WERI-Rb-1 (cell line): Measurements from ENCODE around the gene DNAJC1.

Experiments used
- DNase-seq: peaks from one replicate; pipeline ENCODE4 v3.0.0-alpha.2; 2020
- H3K27ac ChIP-seq: fragments of 250-450 bp; sonication (Bioruptor Pico); 2 replicates; pipeline ENCODE4 v1.5.1; 2020; ENCODE audit warnings: mild to moderate bottlenecking, moderate library complexity
- H3K27me3 ChIP-seq: fragments of 250-450 bp; sonication (Bioruptor Pico); 2 replicates; pipeline ENCODE4 v1.5.1; 2021; ENCODE audit warnings: mild to moderate bottlenecking, low read depth, moderate library complexity; ENCODE audit not compliant: insufficient read depth, severe bottlenecking
- H3K36me3 ChIP-seq: fragments of 250-450 bp; sonication (Bioruptor Pico); 2 replicates; pipeline ENCODE4 v1.5.1; 2020; ENCODE audit warnings: mild to moderate bottlenecking, moderate library complexity
- H3K4me3 ChIP-seq: 2 replicates; pipeline ENCODE4 v1.5.1; 2011; ENCODE audit warnings: low read depth, mild to moderate bottlenecking, control low read depth, low read length
- H3K9me3 ChIP-seq: fragments of 250-450 bp; sonication (Bioruptor Pico); 2 replicates; pipeline ENCODE4 v1.5.1; 2021; ENCODE audit warnings: mild to moderate bottlenecking, moderate library complexity; ENCODE audit not compliant: severe bottlenecking
- CTCF ChIP-seq: IDR thresholded peaks from 2 replicates; pipeline ENCODE4 v1.5.1; 2011; ENCODE audit warnings: low read depth, mild to moderate bottlenecking, control low read depth, inconsistent platforms, low read length

DNAJC1 gene

DNA sequence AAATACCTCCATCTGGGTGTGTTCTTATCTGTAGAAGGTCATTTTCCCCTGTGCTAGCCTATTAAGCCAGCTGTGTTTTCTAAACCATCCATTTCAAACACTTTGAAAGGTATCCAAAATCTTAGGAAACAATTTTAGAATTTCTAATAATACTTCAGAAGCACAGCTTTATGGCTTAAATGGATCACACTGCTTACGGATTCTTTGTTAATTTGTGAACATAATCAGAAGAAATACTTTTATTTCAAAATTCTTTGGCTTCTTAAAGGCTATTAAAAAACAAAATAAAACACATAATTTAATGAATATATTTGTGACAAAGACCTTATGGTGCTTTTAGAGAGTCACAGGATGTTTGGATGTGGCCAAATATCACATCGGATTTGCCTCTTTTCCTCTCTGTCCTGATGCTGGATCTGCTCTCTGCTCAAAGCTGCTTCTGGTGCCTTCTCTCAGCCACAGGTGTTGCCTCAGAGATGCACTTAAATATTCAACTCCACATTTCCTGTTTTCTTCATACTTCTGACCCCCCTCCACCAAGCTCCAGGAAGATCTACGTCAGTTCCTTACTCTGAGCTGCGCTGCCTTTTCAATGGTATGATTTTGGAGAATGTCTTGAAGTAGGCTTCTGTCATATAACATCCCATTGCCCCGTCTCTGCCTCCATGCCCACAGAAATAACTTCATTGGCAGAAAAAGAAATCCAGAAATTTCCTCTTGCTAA lies 238.9 kb downstream of the DNAJC1 start:
- no peak for DNase-seq
- Histone ChIP-seq H3K27me3 (no peaks in the 10 kb centered on the region), H3K9me3 (no peaks in the 10 kb centered on the region), H3K4me3 (no peak overlapping the region), H3K36me3 (no peaks in the 10 kb centered on the region), H3K27ac (no peak overlapping the region)
- no peak for TF ChIP-seq CTCF

DNA sequence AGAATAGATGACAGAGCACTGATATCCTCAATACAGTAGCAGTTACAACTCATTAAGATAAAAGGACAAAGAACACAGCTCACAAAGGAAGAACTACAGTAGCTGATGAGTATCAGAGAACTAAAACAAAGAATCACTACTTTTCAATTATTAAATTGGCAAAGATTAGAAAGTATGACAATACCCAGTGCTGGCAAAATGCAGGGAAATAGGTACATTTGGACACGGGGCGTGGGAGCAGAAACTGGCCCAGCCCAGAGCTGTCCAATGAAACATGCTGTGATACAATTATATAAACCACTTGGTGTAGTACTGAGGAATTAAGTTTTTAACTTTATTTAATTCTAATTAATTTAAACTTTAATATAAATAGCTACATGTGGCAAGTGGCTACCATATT lies 243.2 kb downstream of the DNAJC1 start:
- no peak overlapping the region for H3K27ac ChIP-seq
- no peak overlapping the region for H3K4me3 ChIP-seq
- H3K36me3 ChIP-seq, result no peaks in the 10 kb centered on the region
- no peak for DNase-seq
- no peaks in the 10 kb centered on the region for H3K9me3 ChIP-seq
- no peaks in the 10 kb centered on the region for H3K27me3 ChIP-seq
- TF ChIP-seq CTCF, result no peak

- H3K27ac ChIP-seq, result no peak overlapping the region
- H3K27me3 ChIP-seq, result no peaks in the 10 kb centered on the region
- no peak for DNase-seq
- H3K36me3 ChIP-seq, result no peaks in the 10 kb centered on the region
- no peak overlapping the region for H3K4me3 ChIP-seq
- no peaks in the 10 kb centered on the region for H3K9me3 ChIP-seq
- TF ChIP-seq CTCF, result no peak
These were observed 244.3 kb downstream of the DNAJC1 start for GRCh38 chr10:21759232-21759631.

DNA sequence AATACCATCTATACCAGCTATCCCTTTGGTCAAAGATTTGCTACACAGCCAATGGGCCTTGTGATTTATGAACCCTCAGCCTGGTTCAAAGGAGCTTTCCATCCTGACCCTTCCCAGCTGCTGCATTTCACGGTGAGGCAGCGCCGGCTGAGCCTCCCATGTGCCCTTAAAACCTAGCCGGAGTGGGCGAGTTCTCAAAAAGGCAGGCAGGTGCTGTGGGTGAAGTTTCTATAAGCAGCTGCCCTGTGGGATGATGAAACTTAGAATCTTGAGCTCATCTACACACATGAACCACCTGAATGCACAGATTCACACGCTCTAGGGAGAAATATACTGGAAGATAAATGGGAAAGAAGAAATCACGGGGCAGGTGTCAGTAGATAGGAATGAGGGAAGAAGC lies 244.8 kb downstream of the DNAJC1 start:
- Histone ChIP-seq H3K27me3 (no peaks in the 10 kb centered on the region), H3K4me3 (no peak overlapping the region), H3K9me3 (no peaks in the 10 kb centered on the region), H3K27ac (no peak overlapping the region), H3K36me3 (no peaks in the 10 kb centered on the region)
- TF ChIP-seq CTCF, result no peak
- no peak for DNase-seq

- TF ChIP-seq CTCF, result no peak
- DNase-seq, result no peak
- no peaks in the 10 kb centered on the region for H3K27me3 ChIP-seq
- no peak overlapping the region for H3K4me3 ChIP-seq
- no peak overlapping the region for H3K27ac ChIP-seq
- H3K36me3 ChIP-seq, result no peaks in the 10 kb centered on the region
- no peaks in the 10 kb centered on the region for H3K9me3 ChIP-seq
These were observed 245.3 kb downstream of the DNAJC1 start for GRCh38 chr10:21758239-21758638.
